ENCODE measurements around the gene CILP2. TPM values are rescaled to one million over a fixed set of nuclear protein-coding genes. Genes with fewer than 3 reads are reported as not detected.

CILP2 gene
- total and polyA plus RNA-seq, 2 of the 8 experiments (the other 6 are each of a cell fraction or from before 2014, with no cell fraction given), result 4.4 to 5.8 TPM

DNA sequence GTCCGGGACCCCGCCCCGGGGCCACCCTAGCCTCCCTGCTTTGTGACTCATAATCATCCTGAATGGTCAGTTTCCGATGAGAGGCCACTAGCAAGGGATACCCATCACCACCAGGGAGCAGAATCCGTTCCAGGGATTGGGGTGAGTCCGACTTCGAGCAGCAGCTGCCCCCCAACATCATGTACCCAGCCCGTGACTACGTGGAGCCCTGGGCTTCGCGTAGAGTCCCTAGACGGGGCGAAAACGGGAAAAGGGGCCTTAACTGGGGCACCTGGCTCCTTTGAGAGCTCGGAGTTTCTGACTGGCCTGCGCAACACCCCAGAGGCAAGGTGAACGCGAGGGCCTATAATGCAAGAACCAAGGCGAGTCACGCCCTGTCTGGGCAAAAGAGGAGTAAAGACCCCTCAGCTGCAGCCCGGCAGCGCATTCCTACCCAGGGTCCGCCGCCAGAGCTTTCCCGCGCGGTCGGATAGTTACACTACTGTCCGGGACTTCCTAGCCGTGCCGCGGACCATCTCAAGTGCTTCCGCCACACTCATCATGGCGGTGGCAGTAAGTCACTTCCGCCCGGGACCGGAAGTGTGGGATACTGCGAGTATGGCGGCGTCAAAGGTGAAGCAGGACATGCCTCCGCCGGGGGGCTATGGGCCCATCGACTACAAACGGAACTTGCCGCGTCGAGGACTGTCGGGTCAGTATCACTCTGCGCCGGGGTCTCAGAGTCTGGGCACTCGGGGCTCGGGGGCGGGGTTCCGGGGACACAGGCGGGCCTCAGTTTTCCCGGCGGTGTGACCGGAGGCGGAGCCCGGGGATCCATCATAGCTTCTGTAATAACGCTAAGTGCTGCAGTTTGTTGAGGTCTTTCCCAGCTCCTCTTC, 22.2 kb upstream of the CILP2 start, which contains the start of gene NDUFA13:
TSS of gene NDUFA13 (plus strand) at position 584 of the 878 bp plus-strand sequence. CDS start at position 598, 14 bp downstream.
- FAIRE-seq (peak; percentile 55), DNase-seq (ENCODE audit: low read depth in 1 of 2, low spot score in 2 of 2) (peak; percentile 70 to 98)
- H3K4ac ChIP-seq (replicated peaks; ENCODE audit: insufficient read length, low read depth, low read length), result peak within 1 kb of the TSS; percentile 75
- peaks cover 0 to 2% (median 0%) of the 10 kb centered on the region in 4 experiments; a peak in 1 of 7 replicates for H3K4me1 ChIP-seq (replicated peaks in 1 of 4; ENCODE audit: control insufficient read depth in 3 of 4, insufficient read depth in 4 of 4, low read length in 3 of 4)
- peak within 1 kb of the TSS; percentile 73 for H4K91ac ChIP-seq (replicated peaks; ENCODE audit: insufficient read length, low read length)
- H3K56ac ChIP-seq (replicated peaks; ENCODE audit: insufficient read length, low read depth, low read length), result peak within 1 kb of the TSS; percentile 73
- WGBS, 2 experiments (ENCODE audit: extremely low coverage in 1 of 2, insufficient coverage in 1 of 2, insufficient read length in 1 of 2, insufficient replicate concordance in 2 of 2, low coverage in 1 of 2, low lambda C conversion rate in 2 of 2, missing lambda C conversion rate in 1 of 2), result 12% methylated on average over 61 of the region's 61 CpGs; no CpG with 5 or more reads in 1 of the 2 experiments
- H3K9ac ChIP-seq (replicated peaks in 1 of 4; ENCODE audit: extremely low read depth in 1 of 4, low read depth in 3 of 4, low read length in 3 of 4), result peak within 1 kb of the TSS; percentile 66 to 82 (median 78)
- CTCF ChIA-PET (ENCODE audit: partially characterized antibody), result interaction anchor here (0.6 to 3.2 kb wide), 10 partner anchors 14 to 600 kb away, joined by 3 to 10 read pairs (median 4); no protein-coding TSS in a partner anchor
- no peak within 1 kb of the TSS for H2BK20ac ChIP-seq (ENCODE audit: low read length)
- no peak within 1 kb of the TSS for H3K23ac ChIP-seq (ENCODE audit: insufficient read length)
- peak within 1 kb of the TSS; percentile 93 for H3K18ac ChIP-seq (ENCODE audit: extremely low read depth, low read length)
- H3K4me2 ChIP-seq (ENCODE audit: insufficient read depth in 1 of 2, low read depth in 2 of 2, low read length in 2 of 2), result peak within 1 kb of the TSS; percentile 61 to 83
- POLR2A ChIA-PET (ENCODE audit: partially characterized antibody), result interaction anchor here (0.6 to 6.7 kb wide), 22 partner anchors 8 to 1079 kb away, joined by 3 to 34 read pairs (median 4); partner anchors contain the start of genes CILP2, GATAD2A and YJEFN3
- H3K14ac ChIP-seq (ENCODE audit: insufficient read length), result peak within 1 kb of the TSS; percentile 27
- peaks cover 7% of the 10 kb centered on the region for H3K79me1 ChIP-seq (ENCODE audit: low read depth, low read length)
- H4K20me1 ChIP-seq (replicated peaks in 1 of 2; ENCODE audit: control insufficient read depth in 1 of 2, insufficient read depth in 2 of 2, low read length in 2 of 2), result peaks cover 0 to 7% of the 10 kb centered on the region in 2 experiments
- H3K36me3 ChIP-seq (ENCODE audit: control insufficient read depth in 2 of 4, insufficient read depth in 4 of 4, low read length in 3 of 4), result peaks cover 4 to 19% (median 9%) of the 10 kb centered on the region in 4 experiments; a peak in 6 of 8 replicates
- H3K79me2 ChIP-seq (ENCODE audit: control insufficient read depth in 1 of 2, insufficient read depth in 2 of 2, low read length in 2 of 2), result peaks cover 0 to 39% of the 10 kb centered on the region in 2 experiments; a peak in 2 of 4 replicates
- peak within 1 kb of the TSS; percentile 83 for H2BK5ac ChIP-seq (ENCODE audit: low read depth, low read length)
- H3K23me2 ChIP-seq (ENCODE audit: low read depth, low read length), result peaks cover 4% of the 10 kb centered on the region; the same call in 1 of the 2 replicates
- 0 out of 2 replicates have a peak within 1 kb of the TSS, but pooled peaks have one; percentile 81 for H2BK15ac ChIP-seq (ENCODE audit: low read length)
- peak within 1 kb of the TSS; percentile 81 for H4K5ac ChIP-seq (ENCODE audit: insufficient read length, low read depth, low read length)
- H2AFZ ChIP-seq (ENCODE audit: low read length), result peak within 1 kb of the TSS; percentile 78; the same call in 1 of the 2 replicates
- 0 out of 2 replicates have a peak within 1 kb of the TSS, but pooled peaks have one; percentile 5 for H2AK5ac ChIP-seq (ENCODE audit: low read depth, low read length)
- H3K27ac ChIP-seq (ENCODE audit: low read depth, low read length), result peak within 1 kb of the TSS; percentile 57; the same call in 1 of the 2 replicates
- no peaks in the 10 kb centered on the region for H3K9me3 ChIP-seq (ENCODE audit: insufficient read depth in 2 of 2, low read depth in 1 of 2, low read length in 1 of 2)
- H3K27me3 ChIP-seq (replicated peaks in 1 of 4; ENCODE audit: control insufficient read depth in 3 of 4, extremely low read depth in 1 of 4, insufficient read depth in 3 of 4, low read length in 3 of 4), result no peaks in the 10 kb centered on the region; a peak in 1 of 7 replicates
- peak within 1 kb of the TSS; percentile 98 for H4K8ac ChIP-seq (ENCODE audit: extremely low read depth, insufficient read depth, low read length)
- peak within 1 kb of the TSS; percentile 75; the same call in 1 of the 2 replicates for H2BK12ac ChIP-seq (ENCODE audit: low read depth, low read length)
- H3K4me3 ChIP-seq (ENCODE audit: extremely low read depth in 1 of 4, insufficient read depth in 2 of 4, low read depth in 3 of 4, low read length in 4 of 4), result peak within 1 kb of the TSS; percentile 68 to 87 (median 85)
- H2BK120ac ChIP-seq (replicated peaks; ENCODE audit: low read depth, low read length), result no peak within 1 kb of the TSS
- TF ChIP-seq CHD2 (IDR thresholded peaks at IDR 0.05; ENCODE audit: low read length), result peak; percentile 44; the same call in 1 of the 2 replicates
- TF ChIP-seq POLR2A (IDR thresholded peaks at IDR 0.05; ENCODE audit: control extremely low read depth in 1 of 2, low read depth in 2 of 2, low read length in 2 of 2), result peak; percentile 84 to 86
- peak; percentile 98 for TF ChIP-seq GABPA (IDR thresholded peaks at IDR 0.05; ENCODE audit: borderline replicate concordance, insufficient read depth, low read length)
- peak; percentile 75; the same call in 1 of the 2 replicates for TF ChIP-seq GTF2F1 (IDR thresholded peaks at IDR 0.05; ENCODE audit: borderline replicate concordance, low read depth, low read length)
- TF ChIP-seq CTBP2 (IDR thresholded peaks at IDR 0.05; ENCODE audit: borderline replicate concordance, insufficient read depth, insufficient read length, low read length), result no peak
- TF ChIP-seq SIX5 (IDR thresholded peaks at IDR 0.05; ENCODE audit: low read depth, low read length), result peak; percentile 58
- TF ChIP-seq CBX5 (IDR thresholded peaks at IDR 0.05; ENCODE audit: low read depth, low read length), result no peak
- TF ChIP-seq, protein P1, sequence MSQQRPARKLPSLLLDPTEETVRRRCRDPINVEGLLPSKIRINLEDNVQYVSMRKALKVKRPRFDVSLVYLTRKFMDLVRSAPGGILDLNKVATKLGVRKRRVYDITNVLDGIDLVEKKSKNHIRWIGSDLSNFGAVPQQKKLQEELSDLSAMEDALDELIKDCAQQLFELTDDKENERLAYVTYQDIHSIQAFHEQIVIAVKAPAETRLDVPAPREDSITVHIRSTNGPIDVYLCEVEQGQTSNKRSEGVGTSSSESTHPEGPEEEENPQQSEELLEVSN (IDR thresholded peaks at IDR 0.05), result peak; percentile 75
- peak; percentile 91 for TF ChIP-seq PHF8 (conservative IDR thresholded peaks at IDR 0.05; ENCODE audit: low read depth, low read length)
- TF ChIP-seq CREB1 (IDR thresholded peaks at IDR 0.05), result peak; percentile 81

All from H1 (cell line).